Activated CD8-positive, alpha-beta memory T cell treated with anti-CD3 and anti-CD28 coated beads, Interleukin-2, amount 50 U/mL, for 48 hours (primary cell): Measurements from ENCODE around the gene ZNHIT2.
"Not testable (repeated sequence)": the region's sequence is repeated elsewhere in the genome, so short reads cannot be mapped to it uniquely, and the experiment has no call there.

Source experiments
- DNase-seq: peaks from one replicate; pipeline ENCODE4 v3.0.0-alpha.2; 2020

ZNHIT2 gene

DNA sequence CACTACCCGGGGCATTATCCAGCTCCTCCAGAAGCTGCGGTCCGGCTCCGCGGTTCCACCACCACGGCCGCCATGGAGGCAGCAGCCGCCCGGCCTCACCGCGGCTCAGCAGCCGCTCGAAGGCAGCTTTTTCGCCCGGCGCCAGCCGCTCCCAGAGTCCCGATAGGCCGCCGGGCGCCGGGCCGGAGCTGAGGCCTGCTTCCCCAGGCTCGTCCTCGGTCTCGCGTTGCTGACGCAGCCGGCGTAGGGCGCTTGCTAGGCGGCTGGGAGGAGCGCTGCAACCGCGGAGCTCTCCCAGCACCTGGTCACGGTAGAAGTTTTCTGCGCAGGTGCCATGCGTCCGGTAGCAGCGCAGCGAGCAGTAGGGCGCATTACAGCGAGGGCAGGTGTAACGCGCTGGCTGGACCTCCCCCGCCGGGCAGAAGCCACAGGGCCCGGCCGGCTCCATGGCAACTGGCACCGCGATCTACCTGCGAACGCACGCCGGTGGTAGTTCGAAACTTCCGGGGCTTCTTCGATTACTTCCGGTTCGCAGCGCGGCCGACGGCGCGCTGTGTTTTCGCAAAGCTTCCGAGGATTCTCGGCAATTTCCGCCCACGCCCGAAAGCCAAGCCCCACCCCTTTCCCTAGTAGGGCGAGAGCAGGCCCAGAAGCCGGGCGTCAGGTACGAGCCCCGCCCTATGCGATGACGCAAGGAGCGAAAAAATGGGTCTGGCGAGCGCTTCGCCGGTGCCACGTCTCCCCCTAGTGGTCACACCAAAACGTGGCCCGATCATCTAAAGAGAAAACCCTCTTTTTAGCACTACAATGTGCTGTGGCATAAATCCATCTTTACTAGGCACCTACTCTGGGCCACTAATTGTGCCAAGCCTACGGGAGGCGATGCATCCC lies at the start of gene ZNHIT2:
TSS of gene ZNHIT2 (minus strand) at position 496 of the 891 bp plus-strand sequence. CDS start at position 448, 48 bp downstream.
- DNase-seq, result peak; percentile 100

DNA sequence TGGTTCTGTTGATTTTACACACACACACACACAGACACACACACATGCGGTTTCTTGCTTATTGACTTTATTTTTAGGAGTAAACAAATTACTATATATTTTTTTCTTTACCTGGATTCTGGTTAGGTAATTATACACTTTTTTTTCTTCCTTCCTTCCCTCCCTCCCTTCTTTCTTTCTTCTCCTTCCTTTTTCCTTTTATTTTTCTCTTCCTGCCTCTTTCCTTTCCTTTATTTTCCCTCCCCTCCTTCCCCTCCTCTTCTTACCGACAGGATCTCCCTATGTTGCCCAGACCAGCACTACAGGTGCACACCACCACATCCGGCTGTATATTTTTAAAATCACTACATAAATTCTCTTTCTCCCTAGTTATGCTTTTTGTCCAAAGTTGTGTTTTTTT lies 49.4 kb upstream of the ZNHIT2 start:
- DNase-seq, result no peak

DNA sequence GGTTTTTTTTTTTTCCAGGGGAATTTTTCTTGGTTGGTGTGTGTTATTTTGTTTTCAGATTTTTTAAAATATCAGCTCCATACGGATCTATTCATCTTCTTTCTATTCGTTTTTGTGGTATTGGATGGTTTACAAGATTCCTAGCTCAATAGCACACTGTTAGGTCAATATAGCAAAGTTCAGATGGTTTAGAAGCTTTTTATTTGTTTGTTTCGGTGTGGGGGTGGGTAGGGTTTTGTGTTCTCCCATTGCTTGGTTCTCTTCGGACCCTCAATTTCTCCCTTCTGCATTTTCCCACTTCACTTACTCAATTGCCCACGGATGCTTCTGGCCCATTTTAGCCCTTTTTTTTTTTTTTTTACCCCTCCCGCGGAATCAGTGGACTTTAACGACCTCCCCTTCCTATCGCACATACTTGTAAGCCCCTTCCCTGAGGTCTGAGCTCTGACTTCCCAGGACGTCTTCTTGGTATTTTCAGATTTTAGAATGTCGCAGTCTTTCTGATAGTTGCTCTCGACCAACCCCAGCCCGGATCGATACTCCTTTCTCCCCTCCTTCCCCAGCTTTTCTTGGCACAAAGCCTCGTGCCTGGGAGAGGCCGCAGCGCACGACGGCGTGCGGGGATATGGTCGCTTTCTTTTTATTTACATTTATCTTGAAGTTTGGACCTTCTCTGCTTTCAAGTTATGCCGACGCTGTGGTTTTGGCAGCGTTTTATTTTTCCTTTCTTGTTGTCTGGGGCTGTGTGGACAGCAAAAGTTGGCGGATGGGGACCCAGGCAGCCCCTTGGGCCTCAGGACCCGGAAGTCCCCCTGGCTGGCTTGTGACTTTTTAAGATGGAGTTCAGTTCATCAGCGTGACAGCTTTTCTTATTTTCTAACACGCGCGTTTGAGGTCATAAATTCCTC lies 48.2 kb upstream of the ZNHIT2 start:
- no peak for DNase-seq

DNA sequence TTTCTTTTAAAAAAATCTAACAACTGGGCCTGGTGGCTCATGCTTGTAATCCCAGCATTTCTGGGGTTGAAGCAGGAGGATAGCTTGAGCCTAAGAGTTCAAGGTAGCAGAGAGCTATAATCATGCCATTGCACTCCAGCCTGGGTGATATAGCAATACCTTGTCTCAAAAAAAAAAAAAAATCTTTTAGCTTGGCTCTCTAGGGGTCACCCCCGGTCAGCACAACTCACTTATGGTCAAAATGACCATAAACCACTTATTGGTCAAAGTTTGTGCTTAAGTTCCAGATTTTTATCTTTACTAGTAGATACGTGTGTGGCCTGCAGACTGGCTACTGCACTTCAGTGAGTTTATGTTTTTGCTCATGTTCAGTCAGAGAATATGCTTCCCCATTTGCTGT lies 46.2 kb upstream of the ZNHIT2 start:
- no peak for DNase-seq

DNA sequence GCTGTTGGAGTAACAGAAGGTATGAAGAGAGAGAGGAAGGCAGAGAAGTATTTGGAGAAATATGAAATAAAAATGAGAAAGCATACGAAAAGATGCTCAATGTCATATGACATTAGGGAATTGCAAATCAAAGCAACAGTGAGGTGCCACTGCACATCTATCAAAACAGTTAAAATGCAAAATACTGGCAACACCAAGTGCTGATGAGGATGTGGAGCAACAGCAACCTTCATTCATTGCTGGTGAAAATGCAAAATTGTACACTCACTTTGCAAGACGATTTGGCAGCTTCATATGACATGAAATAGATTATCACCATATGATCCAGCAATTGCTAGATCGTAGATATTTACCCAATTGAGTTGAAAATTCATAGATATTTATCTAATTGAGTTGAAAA lies 43.1 kb upstream of the ZNHIT2 start:
- no peak for DNase-seq

DNA sequence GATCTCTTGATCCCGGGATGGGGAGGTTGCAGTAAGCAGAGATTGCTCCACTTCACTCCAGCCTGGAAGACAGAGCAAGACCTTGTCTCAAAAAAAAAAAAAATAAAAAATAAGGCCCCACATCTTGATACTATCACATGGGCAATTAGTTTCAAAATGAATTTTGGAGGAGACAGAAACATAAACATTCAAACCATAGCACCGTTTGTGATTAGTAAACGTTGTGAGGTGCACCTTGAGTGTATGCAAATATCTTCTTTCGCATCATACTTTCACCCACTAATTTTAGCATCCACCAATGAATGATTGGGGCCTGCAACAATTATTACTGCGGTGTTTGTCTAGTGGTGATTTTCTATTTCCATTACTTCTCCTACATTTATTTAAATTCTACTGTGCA lies 41.5 kb upstream of the ZNHIT2 start:
- DNase-seq, result no peak

DNA sequence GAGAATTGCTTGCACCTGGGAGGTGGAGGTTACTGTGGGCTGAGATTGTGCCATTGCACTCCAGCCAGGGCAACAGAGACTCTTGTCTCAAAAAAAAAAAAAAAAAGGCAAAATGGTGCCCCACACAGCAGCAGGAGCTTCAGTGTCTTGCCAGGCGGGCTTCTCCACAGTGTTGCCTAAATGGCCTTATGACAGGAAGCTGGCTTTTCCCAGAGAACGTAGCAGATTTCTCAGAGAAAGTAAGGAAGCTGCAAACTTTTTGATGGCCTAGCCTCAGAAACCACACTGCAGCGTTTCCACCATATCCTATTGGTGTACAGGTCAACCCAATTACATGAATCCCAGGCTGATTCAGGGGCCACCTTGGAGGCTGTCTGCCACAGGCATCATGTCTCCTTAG lies 39.8 kb upstream of the ZNHIT2 start:
- DNase-seq, result no peak

DNA sequence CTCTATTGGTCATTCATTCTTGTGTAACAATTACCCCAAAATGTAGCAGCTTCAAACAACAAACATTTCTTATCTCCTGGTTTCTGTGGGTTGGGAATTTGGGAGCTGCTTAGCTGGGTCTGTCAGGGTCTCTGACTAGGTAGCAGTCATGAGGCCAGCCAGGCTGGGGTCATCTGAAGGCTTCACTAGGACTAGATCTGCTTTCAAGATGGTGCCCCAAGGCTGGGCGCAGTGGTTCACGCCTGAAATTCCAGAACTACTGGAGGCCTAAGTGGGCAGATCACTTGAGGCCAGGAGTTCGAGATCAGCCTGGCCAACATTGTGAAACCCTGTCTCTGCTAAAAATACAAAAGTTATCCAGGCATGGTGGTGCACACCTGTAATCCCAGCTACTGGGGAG lies 39.4 kb upstream of the ZNHIT2 start:
- DNase-seq, result no peak

DNA sequence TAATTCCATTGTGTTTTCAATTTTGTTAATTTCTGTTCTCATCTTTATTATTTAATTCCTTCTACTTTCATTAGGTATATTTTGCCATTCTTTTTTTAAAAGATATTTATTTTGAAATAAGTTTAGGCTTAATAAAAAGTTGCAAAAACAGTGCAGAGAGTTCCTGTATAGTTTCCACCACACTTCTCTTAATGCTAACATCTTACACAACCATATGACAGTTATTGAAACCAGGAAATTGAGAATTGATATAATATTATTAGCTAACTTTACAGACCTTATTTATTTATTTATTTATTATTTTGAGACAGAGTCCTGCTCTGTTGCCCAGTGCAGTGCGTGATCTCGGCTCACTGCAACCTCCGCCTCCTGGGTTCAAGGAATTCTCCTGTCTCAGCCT lies 38.8 kb upstream of the ZNHIT2 start:
- DNase-seq, result no peak

DNA sequence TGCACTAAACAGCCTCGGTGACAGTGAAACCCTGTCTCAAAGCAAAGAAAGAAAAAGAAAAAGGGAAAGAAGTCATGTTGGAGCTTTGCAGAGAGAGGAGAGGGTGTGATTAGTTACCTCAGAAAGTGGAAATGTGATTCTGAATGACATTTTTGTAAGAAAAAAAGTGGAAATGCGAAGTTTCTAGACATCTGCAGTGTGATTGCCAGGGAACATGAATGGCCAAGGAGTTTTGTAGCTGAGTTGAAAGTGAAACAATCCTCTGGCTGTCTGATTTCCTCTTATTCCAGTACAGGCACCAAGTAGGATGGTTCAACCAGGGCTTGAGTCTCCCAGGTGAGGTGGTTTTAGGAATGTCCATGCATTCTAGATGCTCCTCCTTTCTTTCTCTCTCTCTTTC lies 34.6 kb upstream of the ZNHIT2 start:
- DNase-seq, result no peak

DNA sequence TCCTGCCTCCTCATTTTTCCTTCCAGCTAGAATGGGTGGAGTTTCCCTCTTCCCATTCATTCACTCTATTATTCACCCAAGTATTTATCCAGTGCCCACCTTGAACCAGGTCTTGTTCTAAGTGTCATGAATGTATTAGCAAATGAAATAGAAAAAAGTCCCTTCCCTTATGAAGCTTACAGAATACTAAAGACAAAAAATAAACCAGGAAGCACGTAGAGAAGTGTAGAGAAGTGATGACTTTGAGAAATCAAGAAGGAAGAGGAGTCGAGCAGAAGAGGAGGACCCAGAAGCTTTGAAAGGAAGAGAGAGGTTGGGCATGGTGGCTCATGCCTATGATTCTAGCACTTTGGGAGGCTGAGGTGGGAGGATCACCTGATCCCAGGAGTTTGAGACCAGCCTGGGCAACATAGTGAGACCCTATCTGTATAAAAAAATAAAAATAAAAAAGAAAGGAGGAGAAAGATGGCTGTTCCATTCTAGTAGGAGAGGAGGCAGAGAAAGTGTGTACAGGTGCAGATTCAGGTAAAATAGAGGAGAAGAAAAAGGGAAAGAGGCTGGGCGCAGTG lies 33.9 kb upstream of the ZNHIT2 start:
- no peak for DNase-seq

DNA sequence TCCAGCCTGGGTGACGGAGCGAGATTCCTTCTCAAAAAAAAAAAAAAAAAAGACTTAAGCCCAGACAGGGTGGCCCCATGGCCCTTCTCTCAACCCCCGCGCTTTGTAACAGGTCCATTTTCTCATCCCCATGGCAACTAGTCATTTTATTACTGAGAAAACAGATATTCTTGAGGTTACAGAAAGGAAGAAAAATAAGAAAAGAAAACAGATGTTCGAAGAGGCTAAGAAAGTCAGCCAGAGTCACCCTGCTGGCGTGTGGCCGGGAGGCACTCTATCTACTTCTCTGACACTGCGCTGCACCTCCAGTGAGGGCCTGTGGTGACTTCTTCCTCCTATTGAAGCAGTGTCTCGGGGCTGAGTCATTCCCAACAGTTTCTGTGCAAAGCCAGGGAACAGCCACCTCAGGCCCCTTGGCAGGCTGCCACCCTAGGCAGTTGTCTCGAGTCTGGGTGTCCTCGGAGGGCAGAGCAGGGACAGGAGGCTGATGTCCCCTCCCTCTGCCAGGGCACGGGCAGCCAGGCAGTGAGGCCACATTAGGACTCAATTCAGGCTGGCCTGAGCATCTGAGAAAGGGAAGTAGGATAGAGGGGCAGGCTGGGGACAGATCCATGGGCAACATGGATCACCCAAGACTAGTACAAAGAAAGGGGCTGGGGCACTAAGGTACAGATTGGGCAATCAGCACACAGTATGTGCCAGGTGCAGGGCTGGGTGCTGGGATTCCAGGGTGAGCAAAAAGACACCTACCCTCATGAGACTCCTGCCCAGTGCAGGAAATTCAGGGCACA lies 33.2 kb upstream of the ZNHIT2 start:
- peak; percentile 72 for DNase-seq

DNA sequence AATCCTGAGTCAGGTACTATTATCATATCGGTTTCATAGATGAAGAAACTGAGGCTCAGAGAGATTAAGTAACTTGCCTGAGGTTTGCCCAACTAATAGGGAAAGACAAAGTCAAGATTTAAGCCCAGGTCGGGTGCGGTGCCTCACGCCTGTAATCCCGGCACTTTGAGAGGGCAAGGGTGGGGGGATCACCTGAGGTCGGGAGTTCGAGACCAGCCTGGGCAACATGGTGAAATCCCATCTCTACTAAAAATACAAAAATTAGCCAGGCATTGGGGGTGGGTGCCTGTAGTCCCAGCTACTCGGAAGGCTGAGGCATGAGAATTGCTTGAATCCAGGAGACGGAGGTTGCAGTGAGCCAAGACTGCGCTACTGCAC lies 32.6 kb upstream of the ZNHIT2 start:
- not testable (repeated sequence) for DNase-seq

DNA sequence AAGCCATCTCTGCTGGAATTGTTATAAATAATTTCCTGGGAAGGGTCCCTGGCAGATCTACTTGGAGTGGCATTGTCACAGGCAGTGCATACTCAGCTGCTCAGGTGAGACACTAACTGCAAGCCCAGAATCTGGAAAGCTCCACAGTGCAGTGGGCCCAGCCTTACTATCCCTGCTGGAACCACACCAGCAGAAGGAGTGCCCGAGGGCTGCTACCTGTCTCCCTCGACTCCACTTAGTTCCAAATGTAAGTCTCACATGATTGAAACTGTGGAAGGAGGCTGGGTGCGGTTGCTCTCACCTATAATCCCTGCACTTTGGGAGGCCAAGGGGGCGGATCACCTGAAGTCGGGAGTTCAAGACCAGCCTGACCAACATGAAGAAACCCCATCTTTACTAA lies 31.2 kb upstream of the ZNHIT2 start:
- DNase-seq, result no peak

DNA sequence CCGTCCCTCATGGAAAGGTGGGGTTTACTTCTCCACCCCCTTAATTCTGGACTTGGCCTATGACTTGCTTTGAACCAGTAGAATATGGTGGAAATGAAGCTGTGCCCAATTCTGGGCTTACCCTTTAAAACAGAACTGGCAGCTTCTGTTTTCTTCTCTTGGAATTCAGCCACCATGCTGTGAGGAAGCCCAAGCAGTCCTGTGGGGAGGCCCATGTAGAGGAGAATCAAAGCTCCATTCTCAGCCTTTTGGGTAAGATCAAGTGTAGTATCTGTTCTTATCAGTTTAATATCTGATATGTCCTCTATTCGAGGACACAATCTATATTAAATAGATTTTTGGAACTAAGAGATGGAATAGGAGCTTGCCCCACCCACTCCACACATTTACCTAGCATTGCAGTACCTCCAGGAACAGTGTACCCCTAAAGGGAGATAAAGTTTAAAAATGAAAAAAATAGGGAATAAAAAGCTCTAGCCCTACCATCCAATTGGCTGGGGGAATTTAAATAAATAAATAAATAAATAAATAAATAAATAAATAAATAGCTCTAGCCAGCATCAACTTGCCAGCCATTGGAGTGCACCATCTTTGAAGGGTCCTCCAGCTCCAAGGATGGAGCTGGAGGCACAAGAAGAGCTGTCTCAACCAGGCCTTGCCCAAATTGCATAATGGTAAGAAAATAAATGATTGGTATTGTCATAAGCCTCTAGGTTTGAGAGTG lies 30.0 kb upstream of the ZNHIT2 start:
- no peak for DNase-seq

DNA sequence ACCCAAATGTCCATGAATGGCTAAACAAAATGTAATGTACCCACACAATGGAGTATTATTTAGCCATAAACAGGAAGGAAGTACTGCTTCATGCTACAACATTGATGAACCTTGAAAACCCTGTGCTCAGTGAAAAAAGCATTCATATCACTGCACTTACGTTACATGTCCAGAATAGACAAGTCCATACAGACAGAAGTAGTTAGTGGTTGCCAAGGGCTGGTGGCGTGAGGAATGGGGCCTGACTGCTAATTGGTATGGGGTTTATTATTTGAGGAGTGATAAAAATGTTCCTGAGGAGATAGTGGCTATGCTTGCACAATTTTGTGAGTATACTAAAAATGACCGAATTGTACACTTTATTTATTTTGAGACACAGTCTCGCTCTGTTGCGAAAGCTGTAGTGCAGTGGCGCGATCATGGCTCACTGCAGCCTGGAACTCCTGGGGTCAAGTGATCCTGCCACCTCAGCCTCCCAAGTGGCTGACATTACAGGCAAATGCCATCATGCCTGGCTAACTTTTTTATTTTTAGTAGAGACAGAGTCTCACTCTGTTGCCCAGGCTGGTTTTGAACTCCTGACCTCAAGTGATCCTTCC lies 24.5 kb upstream of the ZNHIT2 start:
- DNase-seq, result no peak

DNA sequence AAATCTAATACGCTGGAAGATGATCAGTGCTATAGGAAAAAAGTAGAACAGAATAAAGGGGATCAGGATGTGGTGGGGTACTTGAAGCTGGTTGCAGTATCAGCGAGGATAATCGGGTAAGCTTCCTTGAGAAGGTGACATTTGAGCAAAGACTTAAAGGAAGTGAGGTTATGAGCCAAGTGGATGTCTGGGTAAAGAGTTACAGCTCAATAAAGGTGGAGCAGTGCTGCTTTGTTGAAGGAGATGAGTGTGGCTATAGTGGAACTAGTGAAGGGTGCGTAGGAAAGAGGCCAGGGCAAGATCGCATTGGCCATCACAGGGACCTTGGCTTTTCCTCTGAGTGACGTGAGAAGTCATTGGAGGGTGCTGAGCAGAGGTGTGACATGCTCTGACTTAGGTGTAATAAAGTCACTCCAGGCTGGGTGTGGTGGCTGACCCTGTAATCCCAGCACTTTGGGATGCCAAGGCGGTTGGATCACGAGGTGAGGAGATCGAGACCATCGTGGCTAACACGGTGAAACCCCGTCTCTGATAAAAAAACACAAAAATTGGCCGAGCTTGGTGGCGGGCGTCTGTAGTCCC lies 19.1 kb upstream of the ZNHIT2 start:
- DNase-seq, result no peak

DNA sequence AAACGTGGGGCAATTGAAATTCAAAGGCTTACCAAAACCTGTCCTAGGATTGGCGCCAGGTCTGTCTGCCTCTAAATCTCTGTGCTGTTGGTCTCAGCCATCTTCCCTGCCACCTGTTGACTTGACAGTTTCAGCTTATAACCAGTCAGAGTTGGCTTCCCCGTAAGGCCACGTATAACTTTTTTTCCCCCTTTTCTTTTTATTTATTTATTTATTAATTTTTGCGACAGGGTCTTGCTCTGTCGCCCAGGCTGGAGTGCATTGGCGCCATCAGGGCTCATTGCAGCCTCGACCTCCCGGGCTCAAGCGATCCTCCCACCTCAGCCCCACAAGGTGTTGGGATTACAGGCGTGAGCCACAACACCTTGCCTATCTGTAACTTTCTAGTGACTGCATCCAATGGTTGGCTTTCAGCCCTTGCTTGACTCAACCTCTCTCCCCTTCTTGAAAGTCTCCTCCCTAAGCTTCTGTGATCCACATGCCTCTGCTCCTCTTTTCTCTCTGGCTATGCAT lies 18.2 kb upstream of the ZNHIT2 start:
- DNase-seq, result no peak

DNA sequence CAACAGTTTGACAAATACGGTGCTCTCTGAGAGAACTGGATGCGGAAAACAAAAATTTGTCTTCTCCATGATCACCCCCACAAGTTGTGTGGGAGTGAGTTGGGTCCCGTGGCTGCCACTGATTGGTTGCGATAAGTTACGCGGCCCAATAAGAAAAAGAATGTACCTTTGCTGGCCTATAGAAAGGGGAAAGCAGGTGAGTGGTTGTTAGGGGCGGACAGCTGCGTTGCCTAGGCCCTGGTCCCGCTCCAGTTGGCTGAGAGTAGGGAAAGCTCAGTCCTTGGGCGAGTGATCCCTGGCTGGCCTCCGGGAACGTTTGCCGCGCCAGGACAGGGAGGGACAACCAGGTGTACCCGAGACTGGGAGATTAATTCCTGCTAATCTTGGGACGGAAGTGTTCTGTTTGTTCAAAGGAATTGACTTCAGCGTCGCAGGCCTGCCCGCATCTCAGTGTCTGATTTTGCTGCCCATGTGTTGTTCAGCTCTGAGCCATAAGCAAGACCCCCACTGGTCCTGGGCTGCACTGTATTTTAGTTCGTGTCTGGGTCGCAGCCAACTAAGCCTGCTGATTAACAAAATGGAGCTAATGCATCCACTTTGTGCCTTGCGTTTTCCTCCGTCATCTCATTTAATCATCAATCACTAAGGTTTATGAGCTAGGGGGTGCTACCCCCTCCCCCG lies 17.6 kb upstream of the ZNHIT2 start:
- peak; percentile 85 for DNase-seq

DNA sequence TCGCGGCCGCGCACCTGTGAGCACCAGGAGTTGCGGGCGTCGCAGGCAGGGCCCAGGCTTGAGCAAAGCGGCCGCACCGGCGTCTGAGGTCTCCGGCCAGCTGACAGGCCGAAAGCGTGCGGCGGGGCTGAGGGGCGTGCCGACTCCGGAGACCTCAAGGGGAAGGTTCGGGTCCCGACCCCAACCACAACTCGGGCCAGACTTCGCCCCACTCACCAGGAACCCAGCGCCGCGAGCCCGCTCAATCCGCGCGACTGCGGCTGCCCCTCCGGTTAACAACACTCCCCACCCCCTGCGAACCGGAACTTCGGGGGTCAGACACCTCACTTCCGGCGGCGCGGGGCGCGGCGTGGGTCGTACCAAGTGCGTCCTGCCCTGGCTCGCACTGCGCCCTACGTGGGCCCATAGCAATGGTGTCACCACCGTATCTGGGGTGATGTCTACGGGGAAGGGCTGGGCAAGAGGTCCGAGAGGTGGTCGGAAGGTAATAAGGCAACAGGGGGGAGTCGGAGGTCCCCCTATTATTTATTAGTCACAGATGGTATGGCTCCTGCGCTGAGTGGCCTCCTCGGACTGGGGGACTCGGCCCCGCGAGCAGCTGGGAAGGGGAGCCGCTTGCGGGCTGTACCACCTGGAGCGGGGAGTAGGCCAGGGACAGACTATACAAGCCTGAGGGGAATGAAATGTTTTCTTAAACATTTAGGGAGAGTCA lies 16.9 kb upstream of the ZNHIT2 start, which contains the start of gene SYVN1:
TSS of gene SYVN1 (minus strand) at position 280 of the 712 bp plus-strand sequence. CDS start 918 bp downstream, outside the sequence.
- DNase-seq, result peak; percentile 95
